BJ (cell line): ENCODE data around the gene TIMELESS. TPM values are rescaled to one million over a fixed set of nuclear protein-coding genes. Genes with fewer than 3 reads are reported as not detected.
A peak's percentile ranks its signal among the peaks of the same experiment; 100 is the strongest.

Experiments used
- CTCF ChIA-PET: fragments of 350-600 bp; formaldehyde crosslinking; extraction: SDS; loops from one replicate; lab custom pipeline; 2021; ENCODE audit warnings: antibody characterized with exemption, inconsistent platforms; lab: Yijun Ruan, JAX
- POLR2A ChIA-PET: fragments of 300-600 bp; sonication (Branson Sonifier 250); formaldehyde crosslinking; extraction: SDS; loops from one replicate; lab custom pipeline; 2021; ENCODE audit warnings: antibody characterized with exemption; lab: Charles Lee
- DNase-seq: peaks from one replicate; pipeline ENCODE4 v3.0.0-alpha.2; 2011; ENCODE audit warnings: low read depth
- H3K27me3 ChIP-seq: 2 replicates; pipeline ENCODE4 v1.6.0; 2011; ENCODE audit warnings: low read length; ENCODE audit not compliant: control insufficient read depth, insufficient read depth
- H3K36me3 ChIP-seq: 2 replicates; pipeline ENCODE4 v1.5.1; 2011; ENCODE audit warnings: low read length; ENCODE audit not compliant: control insufficient read depth, insufficient read depth
- H3K4me3 ChIP-seq: 2 replicates; pipeline ENCODE4 v1.5.1; 2011; ENCODE audit warnings: low read depth, mild to moderate bottlenecking, control low read depth, low read length
- polyA plus RNA-seq: library from polyadenylated mRNA; depleted of rRNA; stranded (reverse); fragments of >200 nt; gene quantifications from 2 replicates; pipeline ENCODE4 v1.2.3, GENCODE V29; 2011
- TF ChIP-seq, protein P1 (sequence below): IDR thresholded peaks from 2 replicates; pipeline ENCODE4 v1.5.1; 2011; ENCODE audit warnings: low read depth, mild to moderate bottlenecking, control low read depth, inconsistent platforms, low read length, moderate library complexity; ENCODE audit not compliant: insufficient read depth

TIMELESS gene
- polyA plus RNA-seq, 1 experiment = 2.3 TPM

DNA sequence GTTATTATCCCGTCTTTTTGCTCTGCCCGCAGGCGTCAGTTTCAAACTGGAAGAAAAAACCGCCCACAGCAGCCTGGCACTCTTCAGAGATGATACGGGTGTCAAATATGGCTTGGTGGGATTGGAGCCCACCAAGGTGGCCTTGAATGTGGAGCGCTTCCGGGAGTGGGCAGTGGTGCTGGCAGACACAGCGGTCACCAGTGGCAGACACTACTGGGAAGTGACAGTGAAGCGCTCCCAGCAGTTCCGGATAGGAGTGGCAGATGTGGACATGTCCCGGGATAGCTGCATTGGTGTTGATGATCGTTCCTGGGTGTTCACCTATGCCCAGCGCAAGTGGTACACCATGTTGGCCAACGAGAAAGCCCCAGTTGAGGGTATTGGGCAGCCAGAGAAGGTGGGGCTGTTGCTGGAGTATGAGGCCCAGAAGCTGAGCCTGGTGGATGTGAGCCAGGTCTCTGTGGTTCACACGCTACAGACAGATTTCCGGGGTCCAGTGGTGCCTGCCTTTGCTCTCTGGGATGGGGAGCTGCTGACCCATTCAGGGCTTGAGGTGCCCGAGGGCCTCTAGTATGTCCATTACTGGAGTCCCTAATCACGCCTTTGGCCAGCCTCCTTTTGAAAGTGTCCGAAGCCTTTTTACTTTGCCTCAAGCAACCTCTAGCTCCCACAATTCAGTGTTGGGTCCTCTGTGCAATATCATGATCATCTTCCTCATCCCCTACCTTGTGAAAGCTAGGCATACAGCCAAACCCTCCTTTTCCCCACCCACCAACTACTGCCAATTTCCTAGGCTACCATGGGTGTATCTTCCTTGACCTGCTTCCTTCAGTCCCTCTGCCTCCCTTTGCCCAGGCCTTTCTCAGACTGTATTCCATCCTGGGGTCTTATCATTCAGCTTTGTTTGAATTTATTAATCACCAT, 20.0 kb upstream of the TIMELESS start:
- CTCF ChIA-PET = no interaction called here

DNA sequence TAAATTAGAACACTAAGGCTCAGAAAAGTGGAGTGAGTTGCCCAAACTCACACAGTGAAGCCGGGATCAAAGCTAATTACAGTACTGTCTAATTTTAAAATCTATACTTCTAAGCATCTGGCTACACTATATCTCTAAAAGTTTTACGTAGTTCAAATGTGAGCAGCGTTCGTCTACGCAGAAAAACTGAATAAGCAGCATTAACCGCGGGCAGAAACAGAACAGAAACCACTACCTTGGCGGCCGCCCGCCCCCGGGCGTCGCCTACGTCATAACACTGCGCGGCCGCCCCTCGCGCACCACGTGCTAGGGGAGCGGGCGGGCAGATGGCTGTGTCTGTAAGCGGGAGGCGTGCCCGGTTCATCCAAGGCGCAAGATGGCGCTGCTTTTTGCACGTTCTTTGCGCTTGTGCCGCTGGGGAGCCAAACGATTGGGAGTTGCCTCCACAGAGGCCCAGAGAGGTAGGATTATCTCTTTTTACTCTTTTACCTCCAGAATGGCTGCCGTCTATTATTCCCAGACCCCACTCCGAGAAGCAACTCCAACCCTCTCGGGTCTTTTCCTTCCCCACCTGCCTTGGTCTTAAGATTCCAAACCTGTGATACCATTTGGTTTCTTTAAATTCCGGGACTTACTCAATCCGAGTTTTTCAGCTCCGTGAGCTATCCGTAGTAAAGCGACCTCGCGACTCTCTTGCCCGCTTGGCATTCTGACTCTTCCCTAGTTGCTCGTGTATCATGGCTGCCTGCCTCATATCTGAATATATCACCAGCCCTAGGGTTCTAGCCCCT, 19.2 kb upstream of the TIMELESS start, which contains the start of gene SPRYD4:
TSS of gene SPRYD4 (plus strand) at position 363 of the 791 bp plus-strand sequence. CDS start at position 377, 14 bp downstream.
- ChIA-PET POLR2A (no interaction called here), CTCF (interaction anchor here (1.0 to 1.7 kb wide), 2 partner anchors 13 to 279 kb away, joined by 3 to 6 read pairs; partner anchors contain the start of gene SMARCC2)
- TF ChIP-seq, protein P1, sequence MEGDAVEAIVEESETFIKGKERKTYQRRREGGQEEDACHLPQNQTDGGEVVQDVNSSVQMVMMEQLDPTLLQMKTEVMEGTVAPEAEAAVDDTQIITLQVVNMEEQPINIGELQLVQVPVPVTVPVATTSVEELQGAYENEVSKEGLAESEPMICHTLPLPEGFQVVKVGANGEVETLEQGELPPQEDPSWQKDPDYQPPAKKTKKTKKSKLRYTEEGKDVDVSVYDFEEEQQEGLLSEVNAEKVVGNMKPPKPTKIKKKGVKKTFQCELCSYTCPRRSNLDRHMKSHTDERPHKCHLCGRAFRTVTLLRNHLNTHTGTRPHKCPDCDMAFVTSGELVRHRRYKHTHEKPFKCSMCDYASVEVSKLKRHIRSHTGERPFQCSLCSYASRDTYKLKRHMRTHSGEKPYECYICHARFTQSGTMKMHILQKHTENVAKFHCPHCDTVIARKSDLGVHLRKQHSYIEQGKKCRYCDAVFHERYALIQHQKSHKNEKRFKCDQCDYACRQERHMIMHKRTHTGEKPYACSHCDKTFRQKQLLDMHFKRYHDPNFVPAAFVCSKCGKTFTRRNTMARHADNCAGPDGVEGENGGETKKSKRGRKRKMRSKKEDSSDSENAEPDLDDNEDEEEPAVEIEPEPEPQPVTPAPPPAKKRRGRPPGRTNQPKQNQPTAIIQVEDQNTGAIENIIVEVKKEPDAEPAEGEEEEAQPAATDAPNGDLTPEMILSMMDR = peak; percentile 43
- Histone ChIP-seq H3K36me3 (peaks cover 1% of the 10 kb centered on the region; the same call in 1 of the 2 replicates), H3K27me3 (no peaks in the 10 kb centered on the region), H3K4me3 (peak within 1 kb of the TSS; percentile 69)
- DNase-seq = peak; percentile 46

More for the DNA sequence above, 20.0 kb upstream of the TIMELESS start:
- TF ChIP-seq, protein P1 = no peak
- Histone ChIP-seq H3K36me3 (peaks cover 1% of the 10 kb centered on the region; the same call in 1 of the 2 replicates), H3K27me3 (no peaks in the 10 kb centered on the region), H3K4me3 (peak overlapping the region; percentile 69)
- POLR2A ChIA-PET = no interaction called here
- no peak for DNase-seq

DNA sequence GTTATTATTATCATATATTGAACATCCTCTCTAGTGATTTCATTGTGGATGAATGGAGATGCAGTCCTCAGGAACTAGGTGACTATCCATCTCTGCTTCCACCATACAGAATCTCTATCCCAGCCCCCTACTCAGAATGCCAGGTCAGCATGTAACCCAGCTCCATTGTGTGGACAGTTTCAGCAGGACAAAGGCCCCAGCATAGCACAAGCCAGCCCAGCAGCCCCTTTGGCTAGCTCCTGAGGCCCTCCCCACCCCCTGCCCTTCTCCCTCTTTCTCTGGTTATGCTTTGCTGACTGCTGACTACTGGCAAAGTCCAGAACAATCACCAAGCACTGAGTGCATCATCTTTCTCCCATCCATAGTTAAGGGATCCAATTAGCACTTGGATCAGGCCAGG, 13.3 kb upstream of the TIMELESS start:
- no peak overlapping the region for H3K4me3 ChIP-seq
- H3K27me3 ChIP-seq = no peaks in the 10 kb centered on the region
- DNase-seq = no peak
- ChIA-PET CTCF (interaction anchor here (1.2 to 2.6 kb wide), 8 partner anchors 12 to 273 kb away, joined by 3 to 22 read pairs (median 4); partner anchors contain the start of genes APOF, CNPY2, SMARCC2 and STAT2), POLR2A (no interaction called here)
- TF ChIP-seq, protein P1 = no peak
- H3K36me3 ChIP-seq = no peaks in the 10 kb centered on the region

DNA sequence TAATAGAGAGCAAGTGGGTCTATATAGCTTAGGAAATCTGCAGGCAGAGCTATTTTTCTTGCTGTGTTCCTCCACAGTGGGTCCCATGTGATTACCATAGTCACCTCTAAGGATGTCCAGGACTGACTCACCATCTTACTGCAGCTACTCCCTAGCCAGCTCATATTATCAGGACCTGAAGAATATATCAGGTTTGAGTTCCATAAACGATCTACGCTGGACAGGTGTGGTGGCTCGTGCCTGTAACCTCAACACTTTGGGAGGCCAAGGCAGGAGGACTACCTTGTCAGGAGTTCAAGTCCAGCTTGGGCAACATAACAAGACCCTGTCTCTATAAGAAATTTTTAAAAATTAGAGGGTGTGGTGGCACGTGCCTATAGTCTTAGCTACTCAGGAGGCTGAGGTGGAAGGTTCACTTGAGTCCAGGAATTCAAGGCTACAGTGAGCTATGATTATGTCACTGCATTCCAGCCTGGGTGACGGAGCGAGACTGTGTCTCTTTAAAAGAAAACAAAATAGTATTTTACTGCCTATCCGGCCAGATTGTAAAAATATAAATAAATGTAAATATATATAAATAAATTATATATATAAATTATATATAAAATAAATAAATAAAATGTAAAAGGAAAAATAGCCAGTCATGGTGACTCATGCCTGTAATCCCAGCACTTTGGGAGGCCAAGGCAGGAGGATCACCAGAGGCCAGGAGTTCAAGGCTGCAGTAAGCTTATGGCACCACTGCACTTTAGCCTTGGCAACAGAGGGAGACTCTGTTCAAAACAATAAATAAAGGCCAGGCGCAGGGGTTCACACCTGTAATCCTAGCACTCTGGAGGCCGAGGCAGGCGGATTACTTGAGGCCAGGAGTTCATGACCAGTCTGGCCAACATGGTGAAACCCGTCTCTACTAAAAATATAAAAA, 12.3 kb upstream of the TIMELESS start:
- Histone ChIP-seq H3K36me3 (no peaks in the 10 kb centered on the region), H3K27me3 (no peaks in the 10 kb centered on the region), H3K4me3 (no peak overlapping the region)
- DNase-seq = no peak
- POLR2A ChIA-PET = no interaction called here
- TF ChIP-seq, protein P1 = no peak
- CTCF ChIA-PET = interaction anchor here (0.9 to 1.3 kb wide), 3 partner anchors 11 to 272 kb away, joined by 3 to 4 read pairs (median 3); partner anchors contain the start of gene SMARCC2
